GM12878 (cell line): ENCODE measurements around the gene DCLRE1B. TPM values are rescaled to one million over a fixed set of nuclear protein-coding genes. Genes with fewer than 3 reads are reported as not detected.
A peak's percentile ranks its signal among the peaks of the same experiment; 100 is the strongest.

Experiments
- ATAC-seq: fragments of 200-7000 bp; cut with Tn5 transposase; 3 replicates; pipeline ENCODE4 v1.9.1; 2020; ENCODE audit warnings: mild to moderate bottlenecking, moderate library complexity
- BruUV-seq: library from RNA; stranded (reverse); fragments of 400-500 nt; replicated peaks from 2 replicates; lab custom pipeline; 2021; lab: Mats Ljungman, UMichigan
- CTCF ChIA-PET: fragments of 300-600 bp; sonication (Branson Sonifier 250); formaldehyde crosslinking; extraction: SDS; loops from one replicate; lab custom pipeline; 2021; ENCODE audit warnings: inconsistent platforms; lab: Yijun Ruan, JAX
- POLR2A ChIA-PET: fragments of 350-600 bp; formaldehyde crosslinking; extraction: SDS; loops from one replicate; lab custom pipeline; 2021; ENCODE audit warnings: inconsistent platforms; lab: Charles Lee
- RAD21 ChIA-PET: fragments of 300-600 bp; sonication (Branson Sonifier 250); formaldehyde crosslinking; loops from one replicate; lab custom pipeline; 2023; ENCODE audit warnings: antibody characterized with exemption; ENCODE audit not compliant: unreplicated experiment; lab: Charles Lee
- SMC1A ChIA-PET: fragments of 300-600 bp; sonication (Branson Sonifier 250); formaldehyde crosslinking; loops from one replicate; lab custom pipeline; 2023; ENCODE audit not compliant: unreplicated experiment, uncharacterized antibody; lab: Charles Lee
- DNase-seq: peaks from one replicate; pipeline ENCODE4 v3.0.0-alpha.2; 2011; ENCODE audit warnings: low read depth, low spot score
- FAIRE-seq: peaks from 3 replicates; lab custom pipeline; 2011; peaks lifted over from hg19 to GRCh38; lab: Jason Lieb, UNC
- H2AFZ ChIP-seq: 2 replicates; pipeline ENCODE4 v1.6.0; 2011; ENCODE audit warnings: low read depth, low read length, control low read depth; ENCODE audit not compliant: control insufficient read depth
- H3K27ac ChIP-seq: 2 replicates; pipeline ENCODE4 v1.5.1; 2011; ENCODE audit warnings: control low read depth; ENCODE audit not compliant: control insufficient read depth, insufficient read depth
- H3K27me3 ChIP-seq, 2 experiments: replicated peaks in 1 of 2; 2 replicates each; pipeline versions ENCODE4 v1.6.0 to v1.6.1; 2011; ENCODE audit warnings: low read length in 1 of 2; ENCODE audit not compliant: control insufficient read depth in 2 of 2, insufficient read depth in 2 of 2
- H3K36me3 ChIP-seq, 2 experiments: 2 replicates each; pipeline ENCODE4 v1.5.1; 2011; ENCODE audit warnings: low read length in 1 of 2; ENCODE audit not compliant: control insufficient read depth in 2 of 2, insufficient read depth in 2 of 2
- H3K4me1 ChIP-seq: 2 replicates; pipeline ENCODE4 v1.6.1; 2011; ENCODE audit warnings: mild to moderate bottlenecking, low read length, moderate library complexity, mixed read lengths; ENCODE audit not compliant: control insufficient read depth, insufficient read depth
- H3K4me2 ChIP-seq: 2 replicates; pipeline ENCODE4 v1.6.0; 2011; ENCODE audit warnings: control low read depth; ENCODE audit not compliant: control insufficient read depth, insufficient read depth
- H3K4me3 ChIP-seq: fragments of 200-600 bp; sonication (generic); 2 replicates; pipeline ENCODE4 v1.5.1; 2016
- H3K79me2 ChIP-seq: 2 replicates; pipeline ENCODE4 v1.6.0; 2011; ENCODE audit warnings: low read length; ENCODE audit not compliant: control insufficient read depth, insufficient read depth
- H3K9ac ChIP-seq: 2 replicates; pipeline ENCODE4 v1.8.0; 2011; ENCODE audit warnings: low read length, control low read depth, mixed read lengths; ENCODE audit not compliant: control insufficient read depth, insufficient read depth
- H3K9me3 ChIP-seq: replicated peaks from 3 replicates; pipeline ENCODE4 v1.5.1; 2011; ENCODE audit warnings: mild to moderate bottlenecking, low read length; ENCODE audit not compliant: control insufficient read depth, insufficient read depth
- H4K20me1 ChIP-seq: 2 replicates; pipeline ENCODE4 v1.6.0; 2011; ENCODE audit not compliant: control insufficient read depth, insufficient read depth
- IRF3 ChIP-seq: fragments of 450-650 bp; IDR thresholded peaks from 2 replicates; pipeline ENCODE4 v1.6.1; 2014; ENCODE audit warnings: mild to moderate bottlenecking
- NFIC ChIP-seq: IDR thresholded peaks from 2 replicates; pipeline ENCODE4 v1.6.1; 2012; ENCODE audit warnings: low read depth, mild to moderate bottlenecking, inconsistent platforms, low read length, moderate library complexity
- ZNF622 ChIP-seq: fragments of 450-650 bp; IDR thresholded peaks from 2 replicates; pipeline ENCODE4 v1.6.1; 2017; ENCODE audit warnings: mild to moderate bottlenecking, inconsistent platforms
- WGBS: methylation state at CpG from one replicate; pipeline ENCODE4 v1.1.6; 2016; ENCODE audit warnings: low lambda C conversion rate; ENCODE audit not compliant: insufficient replicate concordance, insufficient coverage; ENCODE audit errors: missing lambda C conversion rate; 5-methylcytosine and 5-hydroxymethylcytosine counted together
- in situ Hi-C: fragments of 300-500 bp; cut with MboI; formaldehyde crosslinking; loops from 9 replicates; pipeline ENCODE4 v1.14.3; 2018; ENCODE audit warnings: mixed read lengths
- intact Hi-C: fragments of 100-400 bp; cut with micrococcal nuclease; formaldehyde crosslinking; loops from one replicate; pipeline ENCODE4 v1.14.2; 2022; ENCODE audit not compliant: unreplicated experiment
- polyA plus RNA-seq, 11 experiments: library from polyadenylated mRNA; depleted of rRNA in 4 of 11; unstranded in 6 of 11; stranded (reverse) in 5 of 11; fragments of >200 nt; fragmentation: Nextera tagmentation in 4 of 11; fragmentation: Illumina TruSeq in 1 of 11; extraction: Ambion mirVana in 4 of 11; extraction: Trizol in 1 of 11; gene quantifications; 1 replicate in 1 of 11; 2 replicates in 10 of 11; pipeline versions ENCODE4 v1.2.1 to v1.2.3, GENCODE V29; 2011 to 2016; ENCODE audit warnings: inconsistent platforms in 2 of 11, missing spikeins in 2 of 11, low read depth in 1 of 11
- total RNA-seq, 4 experiments: library from RNA; depleted of rRNA in 3 of 4; stranded (reverse); fragments of >200 nt in 3 of 4; fragmentation: Illumina TruSeq in 1 of 4; extraction: Trizol in 1 of 4; gene quantifications; 2 replicates each; pipeline versions ENCODE4 v1.2.1 to v1.2.3, GENCODE V29; 2013 to 2021
- TF ChIP-seq, protein P1 (sequence below): fragments of 450-650 bp; IDR thresholded peaks from 2 replicates; pipeline ENCODE4 v1.6.1; 2017; ENCODE audit warnings: mild to moderate bottlenecking

DCLRE1B gene
- total and polyA plus RNA-seq, 10 of the 15 experiments (the other 5 are each of a cell fraction or from before 2014, with no cell fraction given), result 5.4 to 18.3 (median 13.4) TPM

DNA sequence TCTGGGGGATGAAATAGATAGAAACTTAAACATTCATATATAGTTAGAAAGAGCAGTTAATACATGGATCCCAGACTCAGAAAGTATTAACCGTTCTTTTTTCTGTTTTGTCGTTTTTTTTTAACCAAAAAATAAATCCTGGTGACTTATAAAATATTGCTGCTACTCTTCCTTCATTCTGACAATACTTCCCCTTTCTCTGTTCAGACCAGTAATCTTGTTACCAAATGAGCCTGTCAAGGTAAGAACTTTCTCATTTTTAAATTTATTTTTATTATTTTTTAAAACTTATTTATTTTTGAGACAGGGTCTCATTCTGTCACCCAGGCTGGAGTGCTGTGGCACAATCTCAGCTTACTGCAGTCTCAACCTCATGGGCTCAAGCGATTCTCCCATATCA lies 47.4 kb upstream of the DCLRE1B start:
- BruUV-seq, result no TSS peak
- ChIA-PET CTCF (interaction anchor here (0.8 to 6.1 kb wide), 12 partner anchors 11 to 121 kb away, joined by 3 to 66 read pairs (median 14); partner anchors contain the start of genes AP4B1, DCLRE1B and OLFML3), POLR2A (interaction anchor here (3.8 to 8.0 kb wide), 4 partner anchors 12 to 72 kb away, joined by 29 to 111 read pairs (median 58); partner anchors contain the start of genes AP4B1, DCLRE1B and HIPK1), SMC1A (interaction anchor here (0.8 to 17.4 kb wide), 10 partner anchors 10 to 106 kb away, joined by 3 to 396 read pairs (median 25); partner anchors contain the start of genes AP4B1, BCL2L15, DCLRE1B and HIPK1), RAD21 (interaction anchor here (1.0 to 7.1 kb wide), 9 partner anchors 10 to 89 kb away, joined by 3 to 189 read pairs (median 33); partner anchors contain the start of genes AP4B1, DCLRE1B and HIPK1)
- Histone ChIP-seq H3K4me2 (peak overlapping the region; percentile 95), H4K20me1 (no peaks in the 10 kb centered on the region), H3K27ac (peak overlapping the region; percentile 84), H3K9me3 (no peaks in the 10 kb centered on the region), H3K79me2 (peaks cover 15% of the 10 kb centered on the region), H3K4me1 (peaks cover 47% of the 10 kb centered on the region), H3K4me3 (no peak overlapping the region; the same call in 1 of the 2 replicates), H3K27me3 (no peaks in the 10 kb centered on the region), H2AFZ (no peak overlapping the region), H3K36me3 (peaks cover 0 to 14% of the 10 kb centered on the region in 2 experiments; a peak in 2 of 4 replicates), H3K9ac (peak overlapping the region; percentile 24; the same call in 1 of the 2 replicates)
- in situ Hi-C loops (no loop called here), intact Hi-C loops (loop anchor here (2.0 to 5.0 kb wide), 2 partner anchors 47 to 85 kb away; partner anchors contain the start of genes AP4B1 and DCLRE1B)
- FAIRE-seq (no peak), DNase-seq (no peak), ATAC-seq (peak; percentile 3; the same call in 2 of the 3 replicates)
- 30% methylated on average over 3 of the region's 3 CpGs for WGBS
- TF ChIP-seq NFIC (0 out of 2 replicates have a peak, but pooled peaks have one; percentile 6), IRF3 (no peak), ZNF622 (no peak)
- TF ChIP-seq, protein P1, sequence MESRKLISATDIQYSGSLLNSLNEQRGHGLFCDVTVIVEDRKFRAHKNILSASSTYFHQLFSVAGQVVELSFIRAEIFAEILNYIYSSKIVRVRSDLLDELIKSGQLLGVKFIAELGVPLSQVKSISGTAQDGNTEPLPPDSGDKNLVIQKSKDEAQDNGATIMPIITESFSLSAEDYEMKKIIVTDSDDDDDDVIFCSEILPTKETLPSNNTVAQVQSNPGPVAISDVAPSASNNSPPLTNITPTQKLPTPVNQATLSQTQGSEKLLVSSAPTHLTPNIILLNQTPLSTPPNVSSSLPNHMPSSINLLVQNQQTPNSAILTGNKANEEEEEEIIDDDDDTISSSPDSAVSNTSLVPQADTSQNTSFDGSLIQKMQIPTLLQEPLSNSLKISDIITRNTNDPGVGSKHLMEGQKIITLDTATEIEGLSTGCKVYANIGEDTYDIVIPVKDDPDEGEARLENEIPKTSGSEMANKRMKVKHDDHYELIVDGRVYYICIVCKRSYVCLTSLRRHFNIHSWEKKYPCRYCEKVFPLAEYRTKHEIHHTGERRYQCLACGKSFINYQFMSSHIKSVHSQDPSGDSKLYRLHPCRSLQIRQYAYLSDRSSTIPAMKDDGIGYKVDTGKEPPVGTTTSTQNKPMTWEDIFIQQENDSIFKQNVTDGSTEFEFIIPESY, result no peak
